HEK293 (cell line): Measurements from ENCODE around the gene EVL.
A peak's percentile ranks its signal among the peaks of the same experiment; 100 is the strongest.

Experiments
- HOXA7 ChIP-seq: sonication (generic); formaldehyde crosslinking; IDR thresholded peaks from 2 replicates; pipeline ENCODE4 v1.8.1; 2022; ENCODE audit warnings: missing genetic modification reagents, borderline replicate concordance
- SCRT2 ChIP-seq: fragments of 450-650 bp; formaldehyde crosslinking; IDR thresholded peaks from 2 replicates; pipeline ENCODE4 v1.5.1; 2016; ENCODE audit warnings: missing biosample characterization, missing genetic modification characterization
- SP3 ChIP-seq: fragments of 450-650 bp; formaldehyde crosslinking; IDR thresholded peaks from 2 replicates; pipeline ENCODE4 v1.5.1; 2016; ENCODE audit warnings: missing biosample characterization, missing genetic modification characterization
- SP7 ChIP-seq: fragments of 450-650 bp; formaldehyde crosslinking; IDR thresholded peaks from 2 replicates; pipeline ENCODE4 v1.5.1; 2016; ENCODE audit warnings: missing biosample characterization, missing genetic modification characterization
- TRIM28 ChIP-seq: IDR thresholded peaks from 2 replicates; pipeline ENCODE4 v1.6.1; 2011; ENCODE audit warnings: low read length, control low read depth, borderline replicate concordance
- WT1 ChIP-seq: fragments of 450-650 bp; formaldehyde crosslinking; IDR thresholded peaks from 2 replicates; pipeline ENCODE4 v1.5.1; 2016; ENCODE audit warnings: missing biosample characterization, missing genetic modification characterization
- ZFP3 ChIP-seq: fragments of 450-650 bp; formaldehyde crosslinking; IDR thresholded peaks from 2 replicates; pipeline ENCODE4 v1.5.1; 2016; ENCODE audit warnings: low read depth, missing biosample characterization, missing genetic modification characterization
- ZNF133 ChIP-seq: fragments of 450-650 bp; formaldehyde crosslinking; IDR thresholded peaks from 2 replicates; pipeline ENCODE4 v1.5.1; 2016; ENCODE audit warnings: missing biosample characterization, missing genetic modification characterization
- ZNF202 ChIP-seq: fragments of 450-650 bp; formaldehyde crosslinking; IDR thresholded peaks from 2 replicates; pipeline ENCODE4 v1.5.1; 2016; ENCODE audit warnings: missing biosample characterization, missing genetic modification characterization, borderline replicate concordance
- ZNF221 ChIP-seq: fragments of 450-650 bp; formaldehyde crosslinking; IDR thresholded peaks from 2 replicates; pipeline ENCODE4 v1.5.1; 2017; ENCODE audit warnings: missing biosample characterization, missing genetic modification characterization, borderline replicate concordance
- ZNF223 ChIP-seq: fragments of 450-650 bp; formaldehyde crosslinking; IDR thresholded peaks from 2 replicates; pipeline ENCODE4 v1.5.1; 2016; ENCODE audit warnings: missing biosample characterization, missing genetic modification characterization
- ZNF248 ChIP-seq: fragments of 450-650 bp; formaldehyde crosslinking; IDR thresholded peaks from 2 replicates; pipeline ENCODE4 v1.5.1; 2017; ENCODE audit warnings: missing biosample characterization, missing genetic modification characterization
- ZNF266 ChIP-seq: fragments of 450-650 bp; formaldehyde crosslinking; IDR thresholded peaks from 2 replicates; pipeline ENCODE4 v1.5.1; 2016; ENCODE audit warnings: missing biosample characterization, missing genetic modification characterization, low read depth
- ZNF324 ChIP-seq: fragments of 450-650 bp; formaldehyde crosslinking; IDR thresholded peaks from 2 replicates; pipeline ENCODE4 v1.5.1; 2016; ENCODE audit warnings: missing biosample characterization, missing genetic modification characterization
- ZNF335 ChIP-seq: fragments of 450-650 bp; formaldehyde crosslinking; conservative IDR thresholded peaks from 2 replicates; pipeline ENCODE4 v1.5.1; 2016; ENCODE audit warnings: missing biosample characterization, missing genetic modification characterization
- ZNF391 ChIP-seq: fragments of 450-650 bp; formaldehyde crosslinking; IDR thresholded peaks from 2 replicates; pipeline ENCODE4 v1.5.1; 2016; ENCODE audit warnings: low read depth, missing biosample characterization, missing genetic modification characterization, borderline replicate concordance
- ZNF394 ChIP-seq: fragments of 450-650 bp; formaldehyde crosslinking; IDR thresholded peaks from 2 replicates; pipeline ENCODE4 v1.5.1; 2016; ENCODE audit warnings: missing biosample characterization, missing genetic modification characterization, mild to moderate bottlenecking, moderate library complexity, borderline replicate concordance
- ZNF404 ChIP-seq: fragments of 450-650 bp; formaldehyde crosslinking; IDR thresholded peaks from 2 replicates; pipeline ENCODE4 v1.5.1; 2017; ENCODE audit warnings: missing biosample characterization, missing genetic modification characterization
- ZNF473 ChIP-seq: fragments of 450-650 bp; formaldehyde crosslinking; IDR thresholded peaks from 2 replicates; pipeline ENCODE4 v1.5.1; 2017; ENCODE audit warnings: missing biosample characterization, missing genetic modification characterization
- ZNF548 ChIP-seq: fragments of 450-650 bp; formaldehyde crosslinking; IDR thresholded peaks from 2 replicates; pipeline ENCODE4 v1.5.1; 2016; ENCODE audit warnings: missing biosample characterization, missing genetic modification characterization
- ZNF560 ChIP-seq: fragments of 450-650 bp; formaldehyde crosslinking; IDR thresholded peaks from 2 replicates; pipeline ENCODE4 v1.5.1; 2017; ENCODE audit warnings: missing biosample characterization, missing genetic modification characterization, borderline replicate concordance
- ZNF600 ChIP-seq: fragments of 450-650 bp; formaldehyde crosslinking; IDR thresholded peaks from 2 replicates; pipeline ENCODE4 v1.5.1; 2016; ENCODE audit warnings: missing biosample characterization, missing genetic modification characterization
- ZNF660 ChIP-seq: fragments of 450-650 bp; IDR thresholded peaks from 2 replicates; pipeline ENCODE4 v1.5.1; 2018; ENCODE audit warnings: missing biosample characterization, mild to moderate bottlenecking, missing genetic modification characterization
- ZNF670 ChIP-seq: fragments of 450-650 bp; formaldehyde crosslinking; IDR thresholded peaks from 2 replicates; pipeline ENCODE4 v1.5.1; 2016; ENCODE audit warnings: missing biosample characterization, missing genetic modification characterization, low read depth
- ZNF747 ChIP-seq: fragments of 450-650 bp; formaldehyde crosslinking; IDR thresholded peaks from 2 replicates; pipeline ENCODE4 v1.5.1; 2016; ENCODE audit warnings: missing biosample characterization, missing genetic modification characterization
- ZNF768 ChIP-seq: fragments of 450-650 bp; formaldehyde crosslinking; IDR thresholded peaks from 2 replicates; pipeline ENCODE4 v1.5.1; 2018; ENCODE audit warnings: missing biosample characterization, mild to moderate bottlenecking, missing genetic modification characterization
- ZNF843 ChIP-seq: fragments of 450-650 bp; formaldehyde crosslinking; IDR thresholded peaks from 2 replicates; pipeline ENCODE4 v1.5.1; 2016; ENCODE audit warnings: missing biosample characterization, missing genetic modification characterization
- ZSCAN30 ChIP-seq: fragments of 450-650 bp; IDR thresholded peaks from 2 replicates; pipeline ENCODE4 v1.5.1; 2018; ENCODE audit warnings: missing biosample characterization, mild to moderate bottlenecking, missing genetic modification characterization, moderate library complexity
- TF ChIP-seq, protein P1 (sequence below): fragments of 450-650 bp; formaldehyde crosslinking; IDR thresholded peaks from 2 replicates; pipeline ENCODE4 v1.5.1; 2016; ENCODE audit warnings: missing biosample characterization, missing genetic modification characterization
- TF ChIP-seq, protein P2 (sequence below): fragments of 450-650 bp; formaldehyde crosslinking; IDR thresholded peaks from 2 replicates; pipeline ENCODE4 v1.5.1; 2016; ENCODE audit warnings: missing biosample characterization, missing genetic modification characterization
- TF ChIP-seq, protein P3 (sequence below): fragments of 450-650 bp; formaldehyde crosslinking; IDR thresholded peaks from 2 replicates; pipeline ENCODE4 v1.5.1; 2016; ENCODE audit warnings: missing biosample characterization, missing genetic modification characterization
- TF ChIP-seq, protein P4 (sequence below): fragments of 450-650 bp; formaldehyde crosslinking; IDR thresholded peaks from 2 replicates; pipeline ENCODE4 v1.5.1; 2017; ENCODE audit warnings: missing biosample characterization, missing genetic modification characterization
- TF ChIP-seq, protein P5 (sequence below): fragments of 450-650 bp; formaldehyde crosslinking; IDR thresholded peaks from 2 replicates; pipeline ENCODE4 v1.5.1; 2016; ENCODE audit warnings: missing biosample characterization, missing genetic modification characterization

EVL gene

DNA sequence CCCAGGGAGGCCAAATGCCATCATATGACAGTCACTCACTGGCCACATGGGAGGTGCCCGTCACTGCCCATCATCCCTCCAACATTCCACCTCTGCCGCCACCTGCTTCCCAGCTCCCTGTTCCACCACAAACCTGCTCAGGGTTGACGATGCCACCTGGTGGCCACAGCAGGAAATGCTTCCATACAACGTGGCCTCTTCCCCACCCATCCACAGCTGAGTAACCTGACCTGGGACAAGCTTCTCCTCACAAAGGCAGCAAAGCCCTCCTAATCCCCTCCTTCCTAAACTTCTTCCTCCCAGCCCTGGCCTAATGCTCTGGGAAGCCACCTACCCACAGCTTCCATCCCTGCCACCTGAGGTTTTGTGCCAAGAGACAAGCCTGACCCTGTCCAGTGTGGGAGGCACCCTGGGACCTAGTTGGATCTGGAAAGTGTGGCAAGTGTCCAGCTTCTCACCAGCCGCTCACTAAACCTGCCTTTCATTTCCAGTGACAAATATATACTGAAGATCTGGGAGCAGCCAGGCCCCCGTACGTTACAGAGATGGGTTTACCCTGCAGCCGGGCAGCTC lies 89.9 kb downstream of the EVL start (continued):
- TF ChIP-seq ZNF548 (tag by site-specific recombination), result 0 out of 2 replicates have a peak, but pooled peaks have one; percentile 12
- TF ChIP-seq ZNF768 (tag by site-specific recombination), result no peak
- TF ChIP-seq ZNF660 (tag by site-specific recombination), result no peak
- TF ChIP-seq HOXA7 (CRISPR knock-in tag), result no peak
- TF ChIP-seq WT1 (tag by site-specific recombination), result peak; percentile 68
- TF ChIP-seq ZNF600 (tag by site-specific recombination), result peak; percentile 84
- peak; percentile 54 for TF ChIP-seq SP7
- TF ChIP-seq ZSCAN30 (tag by site-specific recombination), result no peak
- TF ChIP-seq, protein P1, sequence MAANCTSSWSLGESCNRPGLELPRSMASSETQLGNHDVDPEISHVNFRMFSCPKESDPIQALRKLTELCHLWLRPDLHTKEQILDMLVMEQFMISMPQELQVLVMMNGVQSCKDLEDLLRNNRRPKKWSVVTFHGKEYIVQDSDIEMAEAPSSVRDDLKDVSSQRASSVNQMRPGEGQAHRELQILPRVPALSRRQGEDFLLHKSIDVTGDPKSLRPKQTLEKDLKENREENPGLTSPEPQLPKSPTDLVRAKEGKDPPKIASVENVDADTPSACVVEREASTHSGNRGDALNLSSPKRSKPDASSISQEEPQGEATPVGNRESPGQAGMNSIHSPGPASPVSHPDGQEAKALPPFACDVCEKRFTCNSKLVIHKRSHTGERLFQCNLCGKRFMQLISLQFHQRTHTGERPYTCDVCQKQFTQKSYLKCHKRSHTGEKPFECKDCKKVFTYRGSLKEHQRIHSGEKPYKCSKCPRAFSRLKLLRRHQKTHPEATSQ (tag by site-specific recombination), result no peak
- no peak for TF ChIP-seq ZNF266
- 0 out of 2 replicates have a peak, but pooled peaks have one; percentile 37 for TF ChIP-seq ZNF391 (tag by site-specific recombination)
- no peak for TF ChIP-seq ZNF843 (tag by site-specific recombination)
- no peak for TF ChIP-seq ZNF747
- no peak for TF ChIP-seq ZNF223
- no peak for TF ChIP-seq ZNF404 (tag by site-specific recombination)
- TF ChIP-seq, protein P2, sequence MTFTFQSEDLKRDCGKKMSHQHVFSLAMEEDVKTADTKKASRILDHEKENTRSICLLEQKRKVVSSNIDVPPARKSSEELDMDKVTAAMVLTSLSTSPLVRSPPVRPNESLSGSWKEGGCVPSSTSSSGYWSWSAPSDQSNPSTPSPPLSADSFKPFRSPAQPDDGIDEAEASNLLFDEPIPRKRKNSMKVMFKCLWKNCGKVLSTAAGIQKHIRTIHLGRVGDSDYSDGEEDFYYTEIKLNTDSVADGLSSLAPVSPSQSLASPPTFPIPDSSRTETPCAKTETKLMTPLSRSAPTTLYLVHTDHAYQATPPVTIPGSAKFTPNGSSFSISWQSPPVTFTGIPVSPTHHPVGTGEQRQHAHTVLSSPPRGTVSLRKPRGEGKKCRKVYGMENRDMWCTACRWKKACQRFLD (tag by site-specific recombination), result no peak
- peak; percentile 99; the same call in 1 of the 2 replicates for TF ChIP-seq TRIM28
- no peak for TF ChIP-seq ZNF248 (tag by site-specific recombination)
- TF ChIP-seq, protein P3, sequence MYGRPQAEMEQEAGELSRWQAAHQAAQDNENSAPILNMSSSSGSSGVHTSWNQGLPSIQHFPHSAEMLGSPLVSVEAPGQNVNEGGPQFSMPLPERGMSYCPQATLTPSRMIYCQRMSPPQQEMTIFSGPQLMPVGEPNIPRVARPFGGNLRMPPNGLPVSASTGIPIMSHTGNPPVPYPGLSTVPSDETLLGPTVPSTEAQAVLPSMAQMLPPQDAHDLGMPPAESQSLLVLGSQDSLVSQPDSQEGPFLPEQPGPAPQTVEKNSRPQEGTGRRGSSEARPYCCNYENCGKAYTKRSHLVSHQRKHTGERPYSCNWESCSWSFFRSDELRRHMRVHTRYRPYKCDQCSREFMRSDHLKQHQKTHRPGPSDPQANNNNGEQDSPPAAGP (tag by site-specific recombination), result peak; percentile 61; the same call in 1 of the 2 replicates
- peak; percentile 72; the same call in 1 of the 2 replicates for TF ChIP-seq ZNF394 (tag by site-specific recombination)
- TF ChIP-seq, protein P4, sequence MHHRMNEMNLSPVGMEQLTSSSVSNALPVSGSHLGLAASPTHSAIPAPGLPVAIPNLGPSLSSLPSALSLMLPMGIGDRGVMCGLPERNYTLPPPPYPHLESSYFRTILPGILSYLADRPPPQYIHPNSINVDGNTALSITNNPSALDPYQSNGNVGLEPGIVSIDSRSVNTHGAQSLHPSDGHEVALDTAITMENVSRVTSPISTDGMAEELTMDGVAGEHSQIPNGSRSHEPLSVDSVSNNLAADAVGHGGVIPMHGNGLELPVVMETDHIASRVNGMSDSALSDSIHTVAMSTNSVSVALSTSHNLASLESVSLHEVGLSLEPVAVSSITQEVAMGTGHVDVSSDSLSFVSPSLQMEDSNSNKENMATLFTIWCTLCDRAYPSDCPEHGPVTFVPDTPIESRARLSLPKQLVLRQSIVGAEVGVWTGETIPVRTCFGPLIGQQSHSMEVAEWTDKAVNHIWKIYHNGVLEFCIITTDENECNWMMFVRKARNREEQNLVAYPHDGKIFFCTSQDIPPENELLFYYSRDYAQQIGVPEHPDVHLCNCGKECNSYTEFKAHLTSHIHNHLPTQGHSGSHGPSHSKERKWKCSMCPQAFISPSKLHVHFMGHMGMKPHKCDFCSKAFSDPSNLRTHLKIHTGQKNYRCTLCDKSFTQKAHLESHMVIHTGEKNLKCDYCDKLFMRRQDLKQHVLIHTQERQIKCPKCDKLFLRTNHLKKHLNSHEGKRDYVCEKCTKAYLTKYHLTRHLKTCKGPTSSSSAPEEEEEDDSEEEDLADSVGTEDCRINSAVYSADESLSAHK (tag by site-specific recombination), result no peak
- TF ChIP-seq ZNF324, result 0 out of 2 replicates have a peak, but pooled peaks have one; percentile 49
- no peak for TF ChIP-seq ZNF221
- TF ChIP-seq ZNF133 (tag by site-specific recombination), result no peak
- TF ChIP-seq, protein P5, sequence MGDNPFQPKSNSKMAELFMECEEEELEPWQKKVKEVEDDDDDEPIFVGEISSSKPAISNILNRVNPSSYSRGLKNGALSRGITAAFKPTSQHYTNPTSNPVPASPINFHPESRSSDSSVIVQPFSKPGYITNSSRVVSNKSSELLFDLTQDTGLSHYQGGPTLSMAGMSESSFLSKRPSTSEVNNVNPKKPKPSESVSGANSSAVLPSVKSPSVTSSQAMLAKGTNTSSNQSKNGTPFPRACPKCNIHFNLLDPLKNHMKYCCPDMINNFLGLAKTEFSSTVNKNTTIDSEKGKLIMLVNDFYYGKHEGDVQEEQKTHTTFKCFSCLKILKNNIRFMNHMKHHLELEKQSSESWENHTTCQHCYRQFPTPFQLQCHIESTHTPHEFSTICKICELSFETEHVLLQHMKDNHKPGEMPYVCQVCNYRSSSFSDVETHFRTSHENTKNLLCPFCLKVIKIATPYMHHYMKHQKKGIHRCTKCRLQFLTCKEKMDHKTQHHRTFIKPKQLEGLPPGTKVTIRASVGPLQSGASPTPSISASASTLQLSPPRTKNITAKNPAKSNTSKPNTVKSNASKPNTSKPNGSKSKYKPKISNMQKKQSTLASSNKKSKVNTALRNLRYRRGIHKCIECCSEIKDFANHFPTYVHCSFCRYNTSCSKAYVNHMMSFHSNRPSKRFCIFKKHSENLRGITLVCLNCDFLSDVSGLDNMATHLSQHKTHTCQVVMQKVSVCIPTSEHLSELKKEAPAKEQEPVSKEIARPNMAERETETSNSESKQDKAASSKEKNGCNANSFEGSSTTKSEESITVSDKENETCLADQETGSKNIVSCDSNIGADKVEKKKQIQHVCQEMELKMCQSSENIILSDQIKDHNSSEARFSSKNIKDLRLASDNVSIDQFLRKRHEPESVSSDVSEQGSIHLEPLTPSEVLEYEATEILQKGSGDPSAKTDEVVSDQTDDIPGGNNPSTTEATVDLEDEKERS (tag by site-specific recombination), result peak; percentile 65; the same call in 1 of the 2 replicates
- TF ChIP-seq ZFP3, result no peak
- no peak for TF ChIP-seq ZNF335 (tag by site-specific recombination)
- TF ChIP-seq SCRT2 (tag by site-specific recombination), result no peak
- TF ChIP-seq ZNF670 (tag by site-specific recombination), result no peak
- TF ChIP-seq ZNF473, result no peak
- no peak for TF ChIP-seq SP3 (tag by site-specific recombination)
- no peak for TF ChIP-seq ZNF202 (tag by site-specific recombination)
- TF ChIP-seq ZNF560 (tag by site-specific recombination), result 0 out of 2 replicates have a peak, but pooled peaks have one; percentile 20
